ENCODE results near the gene NXPH3. TPM values are rescaled to one million over a fixed set of nuclear protein-coding genes. Genes with fewer than 3 reads are reported as not detected.

NXPH3 gene
- total and polyA plus RNA-seq, 10 of the 15 experiments (the other 5 are each of a cell fraction or from before 2014, with no cell fraction given) = 0.08 to 0.35 (median 0.12) TPM; not detected in 2

- TF ChIP-seq TCF3 (IDR thresholded peaks at IDR 0.05; ENCODE audit: borderline replicate concordance, insufficient read depth, low read depth, low read length) = no peak
- TF ChIP-seq MTA2 (IDR thresholded peaks at IDR 0.05; ENCODE audit: low read depth) = no peak
Observed at GRCh38 chr17:49590874-49591273, 15.2 kb downstream of the NXPH3 start (continued).

GRCh38 chr17:49592263-49592662 lies 16.6 kb downstream of the NXPH3 start:
- intact Hi-C loops (cut with micrococcal nuclease; ENCODE audit: unreplicated experiment) = no loop called here
- ChIA-PET CTCF (interaction anchor here (1.1 kb wide), 1 partner anchor 9 kb away, joined by 4 read pairs; no protein-coding TSS in a partner anchor), POLR2A (no interaction called here), SMC1A (ENCODE audit: uncharacterized antibody, unreplicated experiment) (no interaction called here), RAD21 (ENCODE audit: unreplicated experiment) (no interaction called here)
- in situ Hi-C loops (cut with MboI) = no loop called here
- no peak overlapping the region for H3K9ac ChIP-seq (ENCODE audit: control insufficient read depth, insufficient read depth, low read length)
- peaks cover 0 to 2% of the 10 kb centered on the region in 2 experiments; a peak in 1 of 4 replicates for H3K36me3 ChIP-seq (ENCODE audit: control insufficient read depth in 2 of 2, insufficient read depth in 2 of 2, low read length in 1 of 2)
- H2AFZ ChIP-seq (ENCODE audit: control insufficient read depth, low read depth, low read length) = no peak overlapping the region
- H3K9me3 ChIP-seq (replicated peaks; ENCODE audit: control insufficient read depth, insufficient read depth, low read length) = no peaks in the 10 kb centered on the region
- DNase-seq (ENCODE audit: low read depth, low spot score) (no peak), FAIRE-seq (no peak), ATAC-seq (no peak)
- H3K4me1 ChIP-seq (ENCODE audit: control insufficient read depth, insufficient read depth, low read length) = no peaks in the 10 kb centered on the region
- TF ChIP-seq MTA2 (IDR thresholded peaks at IDR 0.05; ENCODE audit: low read depth) (no peak), BHLHE40 (IDR thresholded peaks at IDR 0.05; ENCODE audit: borderline replicate concordance in 1 of 2, low read depth in 2 of 2, low read length in 1 of 2) (no peak), ZBTB33 (IDR thresholded peaks at IDR 0.05) (no peak), CEBPB (IDR thresholded peaks at IDR 0.05; ENCODE audit: borderline replicate concordance in 1 of 2, low read depth in 2 of 2, low read length in 2 of 2) (no peak), ATF7 (IDR thresholded peaks at IDR 0.05; ENCODE audit: low read depth) (no peak), GATAD2B (conservative IDR thresholded peaks at IDR 0.05; ENCODE audit: low read depth) (no peak), RELB (IDR thresholded peaks at IDR 0.05; ENCODE audit: low read depth) (no peak), USF2 (IDR thresholded peaks at IDR 0.05; ENCODE audit: borderline replicate concordance, low read depth, low read length) (no peak)
- no peaks in the 10 kb centered on the region for H4K20me1 ChIP-seq (ENCODE audit: control insufficient read depth, insufficient read depth)
- no peak overlapping the region for H3K27ac ChIP-seq (ENCODE audit: control insufficient read depth, insufficient read depth)
- no peak overlapping the region for H3K4me2 ChIP-seq (ENCODE audit: control insufficient read depth, insufficient read depth)
- WGBS (ENCODE audit: insufficient coverage, insufficient replicate concordance, low lambda C conversion rate, missing lambda C conversion rate) = 97% methylated on average over 3 of the region's 3 CpGs
- no peaks in the 10 kb centered on the region for H3K27me3 ChIP-seq (replicated peaks in 1 of 2; ENCODE audit: control insufficient read depth in 2 of 2, insufficient read depth in 2 of 2, low read length in 1 of 2)
- no peaks in the 10 kb centered on the region for H3K79me2 ChIP-seq (ENCODE audit: control insufficient read depth, insufficient read depth, low read length)
- no TSS peak for BruUV-seq (replicated peaks)
- H3K4me3 ChIP-seq = no peak overlapping the region

Data from GM12878 (cell line).